NCI-H2107 treated with DMSO at 0.1 percent for 48 hours (cell line): Measurements from ENCODE around the gene STK39.

Source experiments
- DNase-seq: peaks from one replicate; lab custom pipeline; 2025; ENCODE audit not compliant: unreplicated experiment; lab: John Stamatoyannopoulos, UW

Gene STK39

DNA sequence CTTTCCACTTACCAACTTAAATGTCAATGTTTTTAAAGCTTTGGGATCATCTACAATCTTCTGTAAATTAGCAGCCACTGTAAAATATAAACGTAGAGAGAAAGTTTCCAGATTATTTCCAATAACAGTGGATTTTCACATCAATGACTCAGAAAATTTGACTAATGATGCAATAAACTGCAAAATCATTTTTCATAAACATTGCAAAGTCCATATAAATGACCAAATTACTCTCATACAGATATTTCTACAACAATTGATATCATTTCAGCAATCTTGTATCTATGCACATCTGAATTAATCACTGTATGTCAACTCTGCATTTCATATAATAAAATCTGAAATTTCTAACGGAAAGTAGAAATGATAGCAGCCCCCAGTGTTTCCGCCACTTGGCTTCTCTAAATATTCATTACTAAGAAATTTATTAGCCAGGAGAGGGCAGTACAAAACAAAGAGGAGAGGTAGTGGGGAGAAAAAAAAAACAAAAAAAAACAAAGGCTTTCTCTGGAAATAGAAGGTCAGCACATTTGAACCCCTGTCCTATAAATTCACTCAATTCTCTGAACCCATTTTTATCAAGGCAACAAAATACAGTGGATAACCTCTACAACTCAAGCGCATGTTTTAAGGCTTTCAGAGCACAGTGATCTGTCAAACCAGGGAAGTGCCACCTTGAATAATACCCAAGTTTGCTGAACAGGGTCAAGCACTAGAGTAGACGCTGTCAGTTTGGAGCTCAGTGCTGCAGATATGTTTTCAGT is 282.6 kb downstream of the STK39 start:
- no peak for DNase-seq

DNA sequence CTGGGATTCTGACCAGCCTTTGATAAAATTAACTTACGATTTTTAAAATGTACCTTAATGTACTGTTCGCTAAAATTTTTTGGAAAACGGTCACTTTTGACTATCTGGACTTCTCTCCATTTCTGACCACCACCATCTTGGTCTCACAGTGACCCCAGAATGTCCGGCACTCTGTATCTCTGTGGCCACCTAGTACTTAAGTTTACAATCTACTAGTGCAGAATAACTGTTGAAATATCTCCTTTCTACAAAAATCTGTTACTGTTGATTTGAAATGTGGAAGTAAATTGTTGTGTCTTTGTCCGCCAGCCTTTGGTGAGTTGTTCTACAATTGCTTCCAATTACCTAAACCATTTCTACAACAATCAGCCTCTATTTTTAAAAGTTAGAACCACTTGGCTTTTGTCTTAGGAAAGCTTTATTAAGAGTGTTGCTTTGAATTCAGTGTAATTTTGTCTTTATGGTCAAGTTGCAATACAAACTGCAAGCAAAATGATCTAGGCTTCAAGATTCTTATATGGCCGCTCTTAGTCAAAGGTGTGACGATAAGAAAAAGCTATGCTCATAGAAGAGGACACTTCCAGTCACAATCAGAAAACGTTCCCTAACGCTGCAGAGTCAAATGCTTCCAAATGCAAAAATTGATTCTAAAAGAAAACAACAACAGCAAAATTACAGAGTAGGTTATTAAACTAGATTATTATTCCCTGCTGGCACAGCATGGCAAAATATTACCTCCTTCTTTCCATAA is 283.3 kb downstream of the STK39 start:
- no peak for DNase-seq

DNA sequence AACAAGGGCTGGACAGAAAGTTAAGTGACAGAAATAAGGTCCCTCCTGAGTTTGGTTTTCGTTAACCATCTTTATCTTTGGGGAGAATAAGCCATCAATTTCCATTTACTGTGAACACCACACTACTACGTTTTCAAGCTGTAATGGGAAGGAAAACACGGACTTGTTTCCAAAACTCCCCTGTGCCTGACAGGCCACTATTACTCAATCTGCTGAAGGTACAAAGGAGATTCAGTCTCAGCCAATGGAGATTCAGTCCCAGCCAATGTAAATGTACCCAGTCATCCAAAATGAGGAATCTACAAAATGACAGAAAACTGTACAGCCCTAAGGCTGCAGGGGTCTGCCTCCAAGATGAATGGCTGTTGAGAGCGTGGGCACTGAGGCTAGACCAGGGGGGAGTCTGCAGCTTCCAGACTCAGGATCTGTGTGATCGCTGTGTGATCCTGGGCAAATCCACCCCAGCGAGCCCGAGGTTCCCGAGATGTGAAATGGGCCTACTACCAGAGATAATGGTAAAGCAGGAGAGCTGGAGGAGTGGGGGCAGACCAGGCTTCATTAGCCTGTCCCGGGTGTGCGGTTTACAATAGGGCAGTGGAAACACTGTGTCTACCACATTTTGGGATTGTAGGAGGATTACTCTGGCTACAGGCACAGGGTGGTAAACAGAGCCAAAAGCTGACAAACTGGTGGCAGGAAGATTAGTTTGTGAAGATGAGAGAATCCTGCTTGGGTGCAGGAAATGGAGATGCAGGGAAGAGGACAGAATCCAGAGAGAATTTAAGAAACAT is 284.8 kb downstream of the STK39 start:
- DNase-seq: no peak

DNA sequence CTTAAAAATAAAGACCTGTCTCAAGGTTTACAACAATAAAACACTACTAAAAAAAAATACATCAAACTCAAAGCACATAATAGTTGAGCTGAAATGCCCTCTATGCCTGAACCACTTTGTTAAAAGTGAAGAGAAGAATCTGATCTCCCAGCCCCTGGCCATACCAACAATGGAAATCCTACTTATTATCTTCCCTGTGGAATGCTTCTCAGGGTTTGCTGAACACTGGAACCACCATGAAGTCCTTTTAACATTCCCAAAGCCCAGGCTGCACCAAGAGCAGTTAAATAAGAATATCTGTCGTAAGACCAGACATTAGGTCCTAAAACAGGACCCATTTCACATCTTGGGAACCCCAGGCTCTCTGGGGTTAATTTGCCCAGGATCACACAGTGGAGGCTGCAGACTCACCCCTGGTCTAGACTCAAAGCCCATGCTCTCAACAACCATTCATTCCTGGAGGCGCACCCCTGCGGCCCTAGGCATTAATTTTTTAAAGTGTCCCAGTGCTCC is 285.8 kb downstream of the STK39 start:
- no peak for DNase-seq

DNA sequence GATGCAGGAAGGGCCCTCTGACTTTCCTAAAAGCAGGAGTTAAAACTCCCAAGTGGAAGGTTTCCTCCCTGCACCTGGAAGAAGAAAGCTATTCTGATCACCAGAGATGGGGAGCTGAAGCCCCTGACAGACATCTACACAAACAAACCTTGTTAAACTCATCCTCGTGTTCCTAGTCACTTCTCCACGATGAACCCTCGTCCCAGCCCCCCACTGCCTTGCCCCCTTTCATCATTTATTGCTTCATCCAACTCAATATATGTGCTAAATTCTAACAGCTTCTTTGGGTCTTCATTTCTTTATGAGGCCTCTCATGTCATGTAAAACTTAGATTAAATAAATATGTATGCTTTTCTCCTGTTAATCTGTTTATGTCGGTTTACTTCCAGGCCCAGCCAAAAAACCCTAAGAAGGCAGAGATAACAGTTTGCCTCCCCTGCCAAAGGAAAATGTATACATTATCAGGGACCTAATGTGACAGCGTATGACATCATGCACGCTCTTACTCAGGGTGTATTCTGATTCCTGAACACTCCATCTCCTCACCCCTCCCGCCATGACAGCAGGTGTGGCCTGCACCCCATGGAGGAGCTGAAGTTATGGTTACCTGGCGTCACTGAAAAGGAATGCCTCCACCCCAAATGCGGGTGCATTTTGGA is 287.2 kb downstream of the STK39 start:
- DNase-seq: no peak

DNA sequence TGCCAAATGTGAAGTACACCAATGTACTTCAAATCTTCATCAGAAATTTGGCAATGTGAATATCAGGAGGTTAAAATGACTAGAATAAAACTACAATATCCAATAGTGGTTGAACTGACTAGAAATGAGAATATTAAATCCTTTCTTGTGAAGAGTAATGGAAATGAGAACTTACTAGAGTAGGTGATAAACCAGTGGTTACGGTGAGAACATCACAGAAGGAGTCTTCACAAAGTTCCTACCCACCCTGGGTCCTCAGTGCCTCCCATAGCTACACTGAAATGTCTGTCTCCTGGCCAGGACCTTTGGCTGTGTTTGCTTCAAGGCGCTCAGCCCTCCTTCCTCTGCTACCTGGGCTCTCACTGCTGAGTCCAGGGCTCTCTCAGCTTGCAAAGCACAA is 289.7 kb downstream of the STK39 start:
- no peak for DNase-seq

DNA sequence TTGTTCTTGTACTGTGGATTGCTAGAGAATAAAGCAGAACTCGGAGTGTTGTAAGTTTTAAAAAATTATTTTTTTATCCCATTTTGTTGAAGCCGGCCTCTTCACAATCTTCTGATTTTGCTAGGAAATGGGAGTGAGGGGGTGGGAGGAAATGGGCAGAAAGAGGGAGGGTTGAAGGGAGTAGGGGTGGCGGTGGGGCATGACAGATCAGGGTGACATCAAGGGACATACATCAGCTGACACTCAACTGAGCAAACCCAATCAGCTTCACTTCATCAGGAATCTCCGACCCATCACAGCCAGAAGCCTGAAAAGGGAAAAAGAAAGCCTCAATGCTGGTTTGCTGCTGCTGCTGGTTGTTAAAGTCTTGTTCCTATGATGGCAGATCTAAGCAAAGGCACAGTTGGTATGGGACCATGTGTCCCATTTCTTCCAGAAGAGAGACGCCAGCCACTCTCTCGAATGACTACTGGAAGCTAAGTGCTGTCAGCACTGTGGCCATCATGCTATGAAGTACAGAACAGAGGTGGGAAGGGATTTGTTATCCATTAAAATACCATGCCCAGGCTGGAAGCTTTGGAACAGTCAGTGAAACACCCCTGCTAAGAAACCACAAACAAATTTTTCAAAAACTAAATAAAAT is 292.0 kb downstream of the STK39 start:
- DNase-seq: no peak

DNA sequence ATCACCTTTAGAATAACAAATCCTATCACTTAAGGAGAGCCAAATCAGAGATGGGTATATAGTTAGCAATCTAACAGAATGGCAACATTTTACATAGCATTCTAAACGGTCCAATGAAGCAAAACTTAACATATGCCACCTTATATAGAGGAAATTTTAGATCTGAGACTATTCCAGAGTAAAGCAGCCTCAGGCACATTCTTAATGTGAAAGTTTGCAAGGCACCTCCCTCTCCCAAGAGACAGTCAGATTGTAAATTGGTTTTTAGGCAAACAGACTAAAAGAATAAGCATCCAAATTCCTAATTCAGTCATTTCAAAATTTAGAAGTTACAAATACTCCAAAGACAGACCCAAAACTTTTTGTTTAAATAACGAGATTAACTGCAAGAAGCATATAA is 292.9 kb downstream of the STK39 start:
- no peak for DNase-seq

DNA sequence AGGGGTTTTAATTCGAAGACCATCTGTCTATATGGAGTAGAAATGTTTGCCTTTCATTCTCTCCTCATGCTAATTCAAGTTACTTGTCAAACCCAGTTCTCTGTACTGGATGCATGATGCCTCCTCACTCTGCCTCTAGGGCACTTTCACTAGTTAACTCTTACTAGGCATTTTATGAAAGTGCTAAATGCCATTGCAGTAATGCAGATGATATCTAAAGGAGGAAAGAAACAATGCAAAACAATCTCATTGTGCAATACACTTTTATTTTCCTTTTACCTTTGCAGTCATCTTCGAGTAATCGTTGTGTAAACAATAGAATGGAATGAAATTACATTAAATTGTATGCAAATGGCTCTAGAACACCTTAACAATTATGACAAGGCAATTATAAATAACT is 293.6 kb downstream of the STK39 start:
- DNase-seq: no peak

DNA sequence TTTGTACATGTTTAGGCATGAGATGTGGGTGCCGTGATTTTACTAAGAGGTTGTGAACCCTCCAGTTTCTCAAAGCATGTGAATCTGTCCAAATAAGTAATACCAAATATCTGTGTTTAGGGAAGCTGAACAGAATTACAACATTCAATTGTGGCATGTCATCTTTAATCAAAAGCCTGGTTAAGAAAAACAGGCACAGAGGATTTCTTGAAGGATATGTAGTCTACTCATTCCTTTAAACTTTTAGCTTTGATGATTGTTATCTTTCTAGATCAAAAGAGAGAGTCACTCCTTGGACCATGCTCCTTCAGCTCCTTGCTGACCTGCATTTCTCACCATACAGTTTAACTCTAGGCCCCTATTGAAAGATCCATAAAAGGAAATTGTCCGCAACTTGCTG is 296.8 kb downstream of the STK39 start:
- no peak for DNase-seq

DNA sequence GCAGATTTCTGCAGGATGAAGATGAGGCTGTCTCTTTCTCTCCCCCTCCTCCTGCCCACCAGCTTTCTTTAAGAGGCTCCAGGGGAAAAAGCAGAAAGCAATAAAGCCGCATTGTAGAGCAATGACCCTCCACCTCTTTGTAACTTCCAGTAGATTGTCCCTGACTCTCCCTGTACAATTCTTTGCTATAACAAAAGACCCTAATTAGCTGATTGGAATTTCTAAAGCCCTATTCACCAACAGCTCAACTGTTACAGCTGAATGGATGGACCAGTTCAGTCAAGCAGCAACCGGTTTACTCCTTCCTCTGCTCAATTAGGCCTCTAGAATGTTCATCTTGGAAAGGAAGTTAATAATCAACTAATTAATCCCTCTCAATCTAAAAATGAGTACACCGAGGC is 301.0 kb downstream of the STK39 start:
- no peak for DNase-seq

DNA sequence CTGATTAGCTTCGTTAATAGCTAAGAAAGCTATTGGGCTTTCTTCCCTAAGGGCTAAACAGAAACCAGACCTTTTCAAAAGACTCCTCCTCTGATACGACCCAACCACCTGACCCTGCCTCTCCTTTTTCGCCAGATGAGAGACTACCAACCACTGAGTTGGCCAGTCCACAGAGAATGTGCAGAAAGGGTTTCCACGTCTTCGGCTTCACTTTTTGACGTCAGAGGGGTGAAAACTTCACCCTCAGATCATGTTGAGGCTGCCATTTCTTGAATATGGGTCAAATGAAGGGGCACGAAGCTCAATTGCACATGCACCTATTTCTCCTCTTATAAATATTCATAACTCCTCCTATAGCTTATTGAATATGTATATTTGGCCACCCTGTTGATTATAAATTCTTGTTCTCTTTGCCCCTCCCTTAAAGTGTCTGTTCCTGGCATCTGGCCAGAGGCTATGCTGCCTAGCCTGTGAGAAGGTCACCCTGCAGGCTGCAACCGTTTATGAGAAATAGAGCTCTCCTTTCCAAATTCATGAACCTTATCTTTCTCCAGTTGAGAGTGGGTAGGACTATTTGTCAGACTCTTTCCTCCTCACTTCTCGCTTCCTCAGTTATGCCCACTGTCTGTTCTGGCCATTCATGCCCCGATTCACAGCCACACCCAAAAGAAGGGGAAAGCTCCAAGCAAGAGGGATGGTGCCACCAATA is 301.6 kb downstream of the STK39 start:
- no peak for DNase-seq

DNA sequence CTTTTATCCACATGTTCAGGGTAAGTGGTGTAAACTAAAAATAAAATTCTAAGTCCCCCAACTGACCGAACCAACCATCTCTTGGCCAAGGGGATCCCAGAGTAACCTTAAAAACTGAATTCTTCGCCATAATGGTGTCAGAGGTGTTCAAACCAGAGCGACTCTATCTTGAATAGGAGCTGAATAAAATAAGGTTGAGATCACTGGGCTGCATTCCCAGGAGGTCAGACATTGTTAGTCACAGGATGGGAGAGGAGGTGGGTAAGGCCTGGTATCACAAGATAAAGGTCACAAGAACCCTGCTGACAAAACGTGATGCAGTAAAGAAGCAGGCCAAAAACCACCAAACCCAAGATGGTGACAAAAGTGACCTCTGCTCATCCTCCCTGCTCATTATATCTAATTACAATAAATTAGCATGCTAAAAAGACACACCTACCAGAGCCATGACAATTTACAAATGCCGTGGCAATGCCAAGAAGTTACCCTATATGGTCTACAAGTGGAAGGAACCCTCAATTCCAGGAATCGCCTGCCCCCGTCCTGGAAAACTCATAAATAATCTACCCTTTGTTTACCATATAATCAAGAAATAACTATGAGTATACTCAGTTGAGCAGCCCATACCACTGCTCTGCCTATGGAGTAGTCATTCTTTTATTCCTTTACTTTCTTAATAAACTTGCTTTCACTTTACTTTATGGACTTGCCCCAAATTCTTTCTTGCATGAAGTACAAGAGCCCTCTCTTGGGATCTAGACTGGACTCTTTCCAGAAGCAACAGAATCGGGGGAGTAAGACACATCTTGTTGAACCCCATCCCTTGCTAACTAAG is 302.4 kb downstream of the STK39 start:
- no peak for DNase-seq

DNA sequence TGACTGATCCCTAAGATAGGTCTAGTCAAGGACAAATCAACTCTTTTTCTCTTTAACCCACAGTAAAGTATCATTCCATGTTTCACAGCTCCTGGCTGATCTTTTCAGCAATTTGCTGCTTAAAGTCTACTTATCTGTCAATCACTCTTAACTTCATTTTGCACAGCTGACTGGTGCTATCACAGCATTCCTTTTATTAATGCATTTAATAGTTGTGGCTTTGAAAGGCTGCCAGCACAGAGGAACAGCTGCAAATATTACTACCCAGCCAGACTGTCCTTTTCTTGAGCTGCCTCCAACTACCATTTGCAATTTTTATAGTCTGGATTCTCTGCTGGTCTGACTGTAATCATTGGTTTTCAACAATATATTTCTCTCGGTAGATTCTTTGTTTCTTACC is 303.5 kb downstream of the STK39 start:
- no peak for DNase-seq

DNA sequence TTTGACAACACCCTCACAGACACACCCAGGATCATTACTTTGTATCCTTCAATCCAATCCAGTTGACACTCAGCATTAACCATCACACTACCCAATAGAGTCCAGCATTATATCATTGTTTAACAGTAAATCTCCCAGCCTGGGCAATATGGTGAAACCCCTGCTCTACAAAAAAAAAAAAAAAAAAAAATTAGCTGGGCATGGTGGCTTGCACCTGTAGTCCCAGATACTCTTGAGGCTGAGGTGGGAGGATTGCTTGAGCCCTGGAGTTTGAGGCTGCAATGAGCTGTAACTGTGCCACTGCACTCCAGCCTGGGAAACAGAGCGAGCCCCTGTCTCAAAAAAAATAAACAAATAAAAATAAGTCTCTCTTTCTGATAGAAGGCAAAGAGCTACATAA is 304.0 kb downstream of the STK39 start:
- DNase-seq: no peak

DNA sequence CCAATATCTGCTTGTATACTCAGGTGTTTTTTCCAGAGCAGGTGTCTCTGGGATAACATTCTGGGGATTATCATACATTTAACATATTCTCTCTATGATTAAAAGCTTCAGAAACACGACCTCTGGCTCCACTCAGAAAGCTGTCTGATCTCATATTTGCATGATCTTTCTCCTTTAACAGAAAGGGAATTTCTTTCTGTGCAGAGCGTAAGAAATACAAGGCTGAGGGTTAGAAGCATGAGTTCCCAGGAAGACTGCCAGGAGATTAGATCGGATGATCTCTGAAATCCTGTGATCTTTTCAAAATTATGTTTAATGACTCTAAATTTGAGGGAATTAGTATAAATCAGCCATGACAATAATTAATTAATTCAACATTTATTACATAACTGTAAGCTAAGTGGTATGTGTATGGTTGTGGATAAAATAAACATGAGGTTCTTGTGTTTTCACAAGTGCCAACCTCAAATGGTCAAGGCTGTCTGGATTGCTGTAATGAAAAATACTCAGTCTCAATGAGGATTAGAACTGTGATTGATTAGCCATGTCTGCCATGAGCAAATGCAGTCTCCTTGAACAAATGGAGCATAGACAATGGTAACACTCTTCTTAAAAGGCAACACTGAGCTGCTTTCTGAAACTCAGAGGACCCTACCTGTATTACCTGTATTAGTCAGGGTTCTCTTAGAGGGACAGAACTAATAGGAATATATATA is 304.9 kb downstream of the STK39 start:
- no peak for DNase-seq

DNA sequence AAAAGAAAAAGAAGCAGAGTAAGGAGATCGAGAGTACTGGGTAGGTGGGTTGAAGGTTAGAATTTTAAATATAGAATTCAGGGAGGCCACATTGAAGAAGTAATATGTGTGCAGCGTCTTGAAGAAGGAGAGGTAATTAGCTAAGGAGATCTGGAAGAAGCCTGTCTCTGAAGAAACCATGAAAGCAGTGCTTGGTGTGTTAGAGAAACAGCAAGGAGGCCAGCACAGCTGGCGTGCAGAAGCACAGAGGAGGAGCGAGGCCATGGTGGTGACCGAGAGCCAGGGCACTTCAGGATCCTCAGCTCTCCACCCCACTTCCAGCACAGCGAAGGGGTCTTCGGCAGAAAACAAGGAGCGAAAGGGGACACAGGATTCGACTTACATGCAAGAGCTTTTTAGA is 305.8 kb downstream of the STK39 start:
- no peak for DNase-seq

DNA sequence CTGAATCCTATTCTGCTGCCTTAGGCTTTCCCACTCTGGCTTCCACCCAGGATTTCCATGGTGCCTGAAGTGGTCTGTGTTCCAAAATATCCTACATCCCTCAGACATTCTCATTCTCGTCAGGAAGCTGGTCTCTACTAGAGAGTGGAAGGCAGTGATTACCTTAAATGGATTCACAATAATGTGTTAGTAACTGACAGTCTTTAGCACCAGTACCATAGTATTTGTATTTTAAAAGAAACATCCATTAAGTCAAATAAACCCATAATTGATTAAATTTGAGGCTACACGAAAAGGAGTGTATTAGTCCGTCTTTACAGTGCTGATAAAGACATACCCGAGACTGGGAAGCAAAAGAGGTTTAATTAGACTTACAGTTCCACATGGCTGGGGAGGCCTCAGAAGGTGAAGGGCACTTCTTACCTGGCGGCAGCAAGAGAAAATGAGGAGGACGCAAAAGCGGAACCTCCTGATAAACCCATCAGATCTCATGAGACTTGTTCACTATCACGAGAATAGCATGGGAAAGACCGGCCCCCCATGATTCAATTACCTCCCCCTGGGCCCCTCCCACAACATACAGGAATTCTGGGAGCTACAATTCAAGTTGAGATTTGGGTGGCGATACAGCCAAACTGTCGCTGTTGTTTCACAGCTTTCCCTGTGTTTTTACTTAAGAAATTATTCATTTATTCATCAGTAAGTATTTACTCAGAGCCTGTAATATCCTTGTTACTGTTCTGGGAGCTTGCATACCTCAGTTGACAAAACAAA is 306.5 kb downstream of the STK39 start:
- no peak for DNase-seq
